K562 (cell line): ENCODE data around the gene MAMDC4. TPM values are rescaled to one million over a fixed set of nuclear protein-coding genes. Genes with fewer than 3 reads are reported as not detected.

Experiments used
- ATAC-seq: fragments of 200-7000 bp; cut with Tn5 transposase; 3 replicates; pipeline ENCODE4 v1.9.1; 2020; ENCODE audit warnings: moderate library complexity
- BruUV-seq: library from RNA; stranded (reverse); fragments of 400-500 nt; replicated peaks from 2 replicates; lab custom pipeline; 2021; lab: Mats Ljungman, UMichigan
- CTCF ChIA-PET: fragments of 300-600 bp; formaldehyde crosslinking; extraction: SDS; loops from one replicate; lab custom pipeline; 2021; ENCODE audit warnings: low intra/inter-chr PET ratio; lab: Yijun Ruan, JAX
- POLR2A ChIA-PET: fragments of 300-600, 350-650 bp; sonication (Branson Sonifier 250); formaldehyde crosslinking; extraction: SDS; loops from one replicate; lab custom pipeline; 2021; ENCODE audit warnings: antibody characterized with exemption, inconsistent platforms; lab: Yijun Ruan, JAX
- DNase-seq, 4 experiments: peaks; one replicate each; pipeline versions ENCODE4 v3.0.0 to v3.0.0-alpha.2; 2011 to 2018; ENCODE audit warnings: low spot score in 3 of 4, mixed read lengths in 3 of 4; ENCODE audit errors: extremely low read depth in 1 of 4
- FAIRE-seq: peaks from 2 replicates; lab custom pipeline; 2011; peaks lifted over from hg19 to GRCh38; lab: Jason Lieb, UNC
- H2AFZ ChIP-seq: 2 replicates; pipeline ENCODE4 v1.6.0; 2011; ENCODE audit warnings: low read depth, low read length, control low read depth, inconsistent platforms
- H3K27ac ChIP-seq: fragments of 200-600 bp; 3 replicates; pipeline ENCODE4 v1.8.0; 2011; ENCODE audit warnings: low read depth, mild to moderate bottlenecking, control low read depth, inconsistent platforms, low read length, moderate library complexity, mixed read lengths; ENCODE audit errors: extremely low read depth
- H3K27me3 ChIP-seq, 2 experiments: fragments of 300-600 bp in 1 of 2; 2 replicates in 1 of 2; 3 replicates in 1 of 2; pipeline versions ENCODE4 v1.6.0 to v1.8.0; 2011; ENCODE audit warnings: inconsistent platforms in 2 of 2, low read length in 2 of 2, mild to moderate bottlenecking in 1 of 2, mixed read lengths in 1 of 2, moderate library complexity in 1 of 2; ENCODE audit not compliant: control insufficient read depth in 2 of 2, insufficient read depth in 2 of 2
- H3K36me3 ChIP-seq: fragments of 300-600 bp; 3 replicates; pipeline ENCODE4 v1.8.0; 2011; ENCODE audit warnings: mild to moderate bottlenecking, low read length, inconsistent platforms; ENCODE audit not compliant: control insufficient read depth, insufficient read depth
- H3K4me1 ChIP-seq, 2 experiments: fragments of 200-600 bp in 1 of 2; replicated peaks in 1 of 2; 2 replicates in 1 of 2; 3 replicates in 1 of 2; pipeline versions ENCODE4 v1.5.1 to v1.8.0; 2011; ENCODE audit warnings: inconsistent platforms in 2 of 2, low read length in 2 of 2, mild to moderate bottlenecking in 1 of 2, mixed read lengths in 1 of 2, moderate library complexity in 1 of 2; ENCODE audit not compliant: control insufficient read depth in 2 of 2, insufficient read depth in 2 of 2
- H3K4me2 ChIP-seq: 2 replicates; pipeline ENCODE4 v1.6.1; 2011; ENCODE audit warnings: low read length, control low read depth, inconsistent platforms, mixed read lengths; ENCODE audit not compliant: insufficient read depth
- H3K4me3 ChIP-seq: fragments of 200-600 bp; sonication (generic), shearing (Covaris generic); 2 replicates; pipeline ENCODE4 v1.5.1; 2016; ENCODE audit warnings: control low read depth, inconsistent platforms
- H3K79me2 ChIP-seq: fragments of 200-600 bp; 3 replicates; pipeline ENCODE4 v1.8.0; 2011; ENCODE audit warnings: low read length, inconsistent platforms; ENCODE audit not compliant: control insufficient read depth, insufficient read depth
- H3K9ac ChIP-seq, 2 experiments: 2 replicates each; pipeline versions ENCODE4 v1.6.0 to v1.6.1; 2011; ENCODE audit warnings: low read depth in 2 of 2, low read length in 2 of 2, control low read depth in 1 of 2, inconsistent platforms in 1 of 2, mild to moderate bottlenecking in 1 of 2, mixed read lengths in 1 of 2; ENCODE audit not compliant: insufficient read depth in 1 of 2
- H3K9me1 ChIP-seq: one replicate; pipeline ENCODE4 v1.6.0; 2011; ENCODE audit warnings: inconsistent platforms, mild to moderate bottlenecking, low read length, moderate library complexity; ENCODE audit not compliant: control insufficient read depth, insufficient read depth
- H3K9me3 ChIP-seq: replicated peaks from 2 replicates; pipeline ENCODE4 v1.5.1; 2011; ENCODE audit warnings: low read depth, low read length, inconsistent platforms; ENCODE audit not compliant: control insufficient read depth, insufficient read depth
- H4K20me1 ChIP-seq: replicated peaks from 2 replicates; pipeline ENCODE4 v1.6.1; 2011; ENCODE audit warnings: low read length, inconsistent platforms, mixed read lengths; ENCODE audit not compliant: control insufficient read depth, insufficient read depth
- EZH2 ChIP-seq: IDR thresholded peaks from 2 replicates; pipeline ENCODE4 v1.6.1; 2012; ENCODE audit warnings: low read depth, mild to moderate bottlenecking, inconsistent platforms, low read length, borderline replicate concordance
- NR2C1 ChIP-seq, 2 experiments: fragments of 450-650 bp; IDR thresholded peaks; 2 replicates each; pipeline ENCODE4 v1.6.1; 2017; ENCODE audit warnings: mild to moderate bottlenecking in 2 of 2, antibody characterized with exemption in 1 of 2, inconsistent platforms in 1 of 2, missing compliant biosample characterization in 1 of 2, missing genetic modification characterization in 1 of 2
- PPARD ChIP-seq: fragments of 250-450 bp; sonication (Bioruptor Pico); IDR thresholded peaks from 2 replicates; pipeline ENCODE4 v1.8.0; 2022; ENCODE audit warnings: inconsistent platforms, mild to moderate bottlenecking, moderate library complexity
- TFAM ChIP-seq: fragments of 250-450 bp; sonication (Bioruptor Pico); conservative IDR thresholded peaks from 2 replicates; pipeline ENCODE4 v1.5.0; 2021; ENCODE audit warnings: mild to moderate bottlenecking, moderate library complexity
- WGBS: fragments of 100-300 bp; shearing (Covaris generic); methylation state at CpG from one replicate; pipeline ENCODE4 v1.1.6; 2016; ENCODE audit warnings: low coverage, mixed read lengths; ENCODE audit not compliant: insufficient coverage; ENCODE audit errors: missing lambda C conversion rate; 5-methylcytosine and 5-hydroxymethylcytosine counted together
- in situ Hi-C: fragments of 300-500 bp; cut with MboI; formaldehyde crosslinking; loops from 4 replicates; pipeline ENCODE4 v1.15.0; 2018; ENCODE audit warnings: inconsistent platforms, mixed read lengths
- intact Hi-C: fragments of 100-400 bp; cut with micrococcal nuclease; formaldehyde crosslinking; loops from 2 replicates; pipeline ENCODE4 v1.14.2; 2022
- polyA plus RNA-seq, 8 experiments: library from polyadenylated mRNA; depleted of rRNA in 4 of 8; stranded (reverse) in 5 of 8; unstranded in 3 of 8; fragments of >200 nt; fragmentation: Nextera tagmentation in 2 of 8; fragmentation: Illumina TruSeq in 1 of 8; extraction: Ambion mirVana in 2 of 8; extraction: Trizol in 1 of 8; gene quantifications; 2 replicates each; pipeline versions ENCODE4 v1.2.1 to v1.2.3, GENCODE V29; 2011 to 2014; ENCODE audit warnings: inconsistent platforms in 1 of 8, missing spikeins in 1 of 8
- total RNA-seq, 7 experiments: library from RNA; depleted of rRNA in 6 of 7; stranded (reverse); fragments of >200 nt in 6 of 7; fragmentation: Illumina TruSeq in 2 of 7; extraction: Trizol in 2 of 7; gene quantifications; 2 replicates each; pipeline versions ENCODE4 v1.2.1 to v1.2.3, GENCODE V29; 2011 to 2021; ENCODE audit warnings: low replicate concordance in 1 of 7
- TF ChIP-seq, protein P1 (sequence below), 2 experiments: fragments of 450-650 bp; formaldehyde crosslinking in 1 of 2; IDR thresholded peaks; 2 replicates each; pipeline versions ENCODE4 v1.4.0 to v1.6.1; 2014 to 2020; ENCODE audit warnings: mild to moderate bottlenecking in 2 of 2, borderline replicate concordance in 1 of 2, low read depth in 1 of 2

MAMDC4 gene
- total and polyA plus RNA-seq, 9 of the 15 experiments (the other 6 are each of a cell fraction or from before 2014, with no cell fraction given) = 0.03 to 10.8 (median 1.5) TPM

- Histone ChIP-seq H3K4me2 (no peak overlapping the region), H3K9me3 (no peaks in the 10 kb centered on the region), H3K79me2 (peaks cover 58% of the 10 kb centered on the region), H3K27ac (no peak overlapping the region), H3K9me1 (peaks cover 3% of the 10 kb centered on the region), H4K20me1 (peaks cover 14% of the 10 kb centered on the region), H3K36me3 (peaks cover 67% of the 10 kb centered on the region), H3K4me1 (peaks cover 0 to 4% of the 10 kb centered on the region in 2 experiments; a peak in 2 of 5 replicates), H3K9ac (peak overlapping the region in 1 of 2 experiments; percentile 71; a peak in 1 of 4 replicates), H3K4me3 (no peak overlapping the region), H2AFZ (no peak overlapping the region), H3K27me3 (no peaks in the 10 kb centered on the region)
- in situ Hi-C loops = no loop called here
- ChIA-PET POLR2A (no interaction called here), CTCF (no interaction called here)
- FAIRE-seq = no peak
- intact Hi-C loops = no loop called here
- whole genome bisulfite sequencing = 79% methylated on average over 11 of the region's 11 CpGs
- no TSS peak for BruUV-seq
- ATAC-seq = no peak
- TF ChIP-seq NR2C1 (IDR thresholded peaks at IDR 0.05) (no peak), NR2C1 (tag; IDR thresholded peaks at IDR 0.05) (no peak)
- DNase-seq = no peak
These were observed 43.9 kb downstream of the MAMDC4 start for GRCh38 chr9:136896027-136896426.

- Histone ChIP-seq H3K36me3 (peaks cover 72% of the 10 kb centered on the region), H3K79me2 (peaks cover 33% of the 10 kb centered on the region)
- POLR2A ChIA-PET = interaction anchor here (0.6 to 1.3 kb wide), 6 partner anchors 10 to 76 kb away, joined by 3 to 5 read pairs (median 3); no protein-coding TSS in a partner anchor
- no peak for TF ChIP-seq EZH2
- TF ChIP-seq TFAM = no peak
- no peak for TF ChIP-seq PPARD
- TF ChIP-seq, protein P1, sequence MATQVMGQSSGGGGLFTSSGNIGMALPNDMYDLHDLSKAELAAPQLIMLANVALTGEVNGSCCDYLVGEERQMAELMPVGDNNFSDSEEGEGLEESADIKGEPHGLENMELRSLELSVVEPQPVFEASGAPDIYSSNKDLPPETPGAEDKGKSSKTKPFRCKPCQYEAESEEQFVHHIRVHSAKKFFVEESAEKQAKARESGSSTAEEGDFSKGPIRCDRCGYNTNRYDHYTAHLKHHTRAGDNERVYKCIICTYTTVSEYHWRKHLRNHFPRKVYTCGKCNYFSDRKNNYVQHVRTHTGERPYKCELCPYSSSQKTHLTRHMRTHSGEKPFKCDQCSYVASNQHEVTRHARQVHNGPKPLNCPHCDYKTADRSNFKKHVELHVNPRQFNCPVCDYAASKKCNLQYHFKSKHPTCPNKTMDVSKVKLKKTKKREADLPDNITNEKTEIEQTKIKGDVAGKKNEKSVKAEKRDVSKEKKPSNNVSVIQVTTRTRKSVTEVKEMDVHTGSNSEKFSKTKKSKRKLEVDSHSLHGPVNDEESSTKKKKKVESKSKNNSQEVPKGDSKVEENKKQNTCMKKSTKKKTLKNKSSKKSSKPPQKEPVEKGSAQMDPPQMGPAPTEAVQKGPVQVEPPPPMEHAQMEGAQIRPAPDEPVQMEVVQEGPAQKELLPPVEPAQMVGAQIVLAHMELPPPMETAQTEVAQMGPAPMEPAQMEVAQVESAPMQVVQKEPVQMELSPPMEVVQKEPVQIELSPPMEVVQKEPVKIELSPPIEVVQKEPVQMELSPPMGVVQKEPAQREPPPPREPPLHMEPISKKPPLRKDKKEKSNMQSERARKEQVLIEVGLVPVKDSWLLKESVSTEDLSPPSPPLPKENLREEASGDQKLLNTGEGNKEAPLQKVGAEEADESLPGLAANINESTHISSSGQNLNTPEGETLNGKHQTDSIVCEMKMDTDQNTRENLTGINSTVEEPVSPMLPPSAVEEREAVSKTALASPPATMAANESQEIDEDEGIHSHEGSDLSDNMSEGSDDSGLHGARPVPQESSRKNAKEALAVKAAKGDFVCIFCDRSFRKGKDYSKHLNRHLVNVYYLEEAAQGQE (IDR thresholded peaks at IDR 0.05; ENCODE audit: borderline replicate concordance) = no peak
- TF ChIP-seq, protein P1 (CRISPR knock-in tag; IDR thresholded peaks at IDR 0.05; ENCODE audit: low read depth) = no peak
These were observed 46.4 kb downstream of the MAMDC4 start for GRCh38 chr9:136898483-136899100.

More at GRCh38 chr9:136898483-136899100, 46.4 kb downstream of the MAMDC4 start:
- Histone ChIP-seq H3K27me3 (no peaks in the 10 kb centered on the region), H3K4me2 (no peak overlapping the region), H3K4me1 (peaks cover 0 to 11% of the 10 kb centered on the region in 2 experiments; a peak in 2 of 5 replicates), H4K20me1 (peaks cover 9% of the 10 kb centered on the region), H3K9me3 (no peaks in the 10 kb centered on the region), H2AFZ (no peak overlapping the region), H3K9ac (peak overlapping the region in 1 of 2 experiments; percentile 50; a peak in 1 of 4 replicates), H3K4me3 (no peak overlapping the region), H3K9me1 (peaks cover 3% of the 10 kb centered on the region), H3K27ac (no peak overlapping the region)
- WGBS = 92% methylated on average over 17 of the region's 21 CpGs
- FAIRE-seq = no peak
- no TSS peak for BruUV-seq
- no peak for DNase-seq
- intact Hi-C loops (no loop called here), in situ Hi-C loops (no loop called here)
- ATAC-seq = no peak
- CTCF ChIA-PET = no interaction called here
